Inflammatory macrophage (primary cell): ENCODE measurements around the gene SLC10A3.

Experiments used
- DNase-seq, 2 donors: peaks; one replicate each; pipeline ENCODE4 v3.0.0-alpha.2; 2020 to 2022

Gene SLC10A3

DNA sequence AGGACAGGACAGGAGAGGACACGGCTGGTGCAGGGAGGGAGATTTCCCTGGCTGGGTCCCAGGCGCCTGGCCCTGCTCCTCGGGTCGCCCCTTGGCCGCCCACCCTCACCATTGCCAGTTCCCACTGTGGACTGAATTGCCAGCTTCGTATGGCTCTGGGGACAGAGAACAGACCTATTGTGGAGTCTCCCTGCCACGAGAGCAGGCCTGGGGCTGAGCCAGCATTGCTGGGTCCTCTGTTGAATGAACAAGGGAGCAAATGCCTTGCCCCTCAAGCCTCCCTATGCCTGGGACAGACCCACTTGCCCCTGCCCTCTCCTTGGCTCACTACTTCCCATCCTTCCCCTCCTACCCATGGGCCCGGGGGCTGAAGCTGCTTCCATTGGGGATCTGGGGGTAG lies 28.0 kb downstream of the SLC10A3 start:
- DNase-seq: no peak

DNA sequence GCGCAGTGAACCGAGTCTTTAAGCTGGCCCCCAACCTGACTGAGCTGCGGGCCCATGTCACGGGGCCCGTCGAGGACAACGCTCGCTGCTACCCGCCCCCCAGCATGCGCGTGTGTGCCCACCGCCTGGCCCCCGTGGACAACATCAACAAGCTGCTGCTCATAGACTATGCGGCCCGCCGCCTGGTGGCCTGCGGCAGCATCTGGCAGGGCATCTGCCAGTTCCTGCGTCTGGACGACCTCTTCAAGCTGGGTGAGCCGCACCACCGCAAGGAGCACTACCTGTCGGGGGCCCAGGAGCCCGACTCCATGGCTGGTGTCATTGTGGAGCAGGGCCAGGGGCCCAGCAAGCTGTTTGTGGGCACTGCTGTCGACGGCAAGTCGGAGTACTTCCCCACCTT lies 30.1 kb downstream of the SLC10A3 start:
- DNase-seq: no peak

DNA sequence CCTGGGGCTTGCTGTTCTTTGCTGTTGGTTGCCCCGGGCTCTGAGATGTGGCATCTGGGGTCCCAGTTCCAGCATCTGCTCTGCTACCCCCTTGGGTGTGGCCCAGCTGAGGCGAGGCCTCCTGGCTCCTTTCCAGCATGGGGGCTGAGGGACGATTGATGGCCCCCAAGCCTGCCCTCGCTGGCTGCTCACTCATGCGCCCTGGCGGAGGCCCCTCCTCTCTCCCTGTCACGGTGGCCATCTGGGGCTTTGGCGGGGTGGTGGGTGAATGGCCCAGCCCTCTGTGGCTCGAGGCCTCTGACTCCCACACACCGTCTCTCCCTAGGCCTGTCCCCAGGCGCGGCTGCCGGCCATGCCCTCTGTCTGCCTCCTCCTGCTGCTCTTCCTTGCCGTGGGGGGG lies 30.6 kb downstream of the SLC10A3 start:
- DNase-seq: no peak

DNA sequence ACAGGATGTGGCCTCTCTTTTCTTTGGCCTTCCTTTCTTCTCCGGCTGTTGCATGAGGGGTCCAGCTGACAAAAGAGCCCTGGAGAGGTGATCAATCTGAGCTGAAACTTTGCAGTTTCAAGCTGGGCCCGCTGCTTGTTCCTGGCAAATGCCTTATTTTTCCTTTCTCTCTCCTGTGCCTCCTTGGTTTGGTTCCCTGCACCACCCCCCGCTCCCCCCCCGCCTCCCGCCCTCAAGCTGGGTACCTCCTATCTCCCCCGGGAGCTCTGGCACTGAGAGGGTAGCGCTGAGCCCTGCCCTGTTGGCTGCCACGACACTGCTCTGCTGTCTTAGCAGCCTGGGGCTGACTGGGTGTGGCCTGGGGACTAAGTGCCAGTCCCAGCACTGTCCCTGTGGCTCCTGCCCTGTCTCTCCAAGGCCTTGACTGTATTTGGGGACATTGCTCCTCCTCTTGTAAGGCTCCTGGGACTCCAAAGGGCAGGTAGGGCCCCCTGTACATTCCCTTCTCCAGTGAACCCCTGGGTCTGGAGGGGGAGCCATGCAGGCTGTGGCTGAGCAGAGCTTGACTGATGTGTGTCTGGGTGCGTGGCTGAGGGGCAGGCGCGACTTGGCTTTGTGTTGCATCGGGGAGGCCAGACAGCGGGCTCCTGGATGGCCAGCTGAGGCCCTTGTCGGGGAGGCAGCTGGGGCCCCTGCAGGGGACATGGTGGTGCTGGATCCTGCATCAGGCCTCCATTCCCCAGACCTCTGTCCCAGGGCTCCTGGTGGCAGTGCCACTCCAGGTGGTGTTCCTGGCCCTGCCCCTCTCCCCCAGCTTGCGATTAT lies 31.3 kb downstream of the SLC10A3 start:
- DNase-seq: peak; percentile 7 to 14

DNA sequence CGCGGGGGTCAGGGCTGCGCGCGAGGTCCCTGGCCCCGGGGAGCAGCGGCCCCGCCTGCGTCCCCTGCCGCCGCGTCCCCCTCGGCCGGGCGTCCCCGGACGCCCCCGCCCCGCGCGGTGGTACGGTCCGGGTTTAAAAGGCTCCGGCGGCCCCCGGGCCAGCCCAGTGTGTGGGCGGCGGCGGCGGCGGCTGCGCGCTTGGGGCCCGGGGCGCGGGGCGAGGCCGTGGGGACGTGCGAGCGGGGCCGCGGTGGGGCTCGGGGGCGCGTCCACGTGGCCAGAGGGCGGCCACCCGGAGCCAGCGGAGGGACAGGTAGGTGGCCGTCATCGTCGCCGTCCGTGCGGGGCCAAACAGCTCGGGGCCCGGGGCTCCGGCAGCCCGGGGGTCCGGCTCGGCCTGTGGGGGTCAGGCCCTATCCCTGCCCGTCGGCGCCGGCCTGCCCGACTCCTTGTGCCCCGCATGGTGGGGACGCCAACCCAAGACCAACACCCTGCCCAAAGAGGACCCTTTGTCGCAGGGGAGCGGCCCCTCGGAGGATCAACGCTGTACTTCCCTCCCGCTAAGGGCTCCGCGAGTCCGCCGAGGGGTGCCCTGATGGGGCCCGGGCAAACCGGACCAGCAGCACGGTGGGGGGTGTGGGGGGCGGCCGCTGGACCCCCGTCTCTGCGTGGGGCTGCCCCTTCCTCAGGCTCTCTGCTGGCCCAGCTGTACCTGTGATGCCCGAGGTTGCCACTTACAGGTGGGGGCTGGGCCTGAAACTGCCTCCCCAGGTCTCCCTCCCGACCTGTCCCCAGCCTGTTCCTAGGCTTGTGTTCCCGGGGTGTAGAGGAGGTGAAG lies 32.1 kb downstream of the SLC10A3 start, which contains the start of gene PLXNA3:
PLXNA3 (plus strand) TSS at position 166 of the 838 bp plus-strand sequence. CDS start 1,903 bp downstream, outside the sequence.
- DNase-seq: peak; percentile 29 to 36

DNA sequence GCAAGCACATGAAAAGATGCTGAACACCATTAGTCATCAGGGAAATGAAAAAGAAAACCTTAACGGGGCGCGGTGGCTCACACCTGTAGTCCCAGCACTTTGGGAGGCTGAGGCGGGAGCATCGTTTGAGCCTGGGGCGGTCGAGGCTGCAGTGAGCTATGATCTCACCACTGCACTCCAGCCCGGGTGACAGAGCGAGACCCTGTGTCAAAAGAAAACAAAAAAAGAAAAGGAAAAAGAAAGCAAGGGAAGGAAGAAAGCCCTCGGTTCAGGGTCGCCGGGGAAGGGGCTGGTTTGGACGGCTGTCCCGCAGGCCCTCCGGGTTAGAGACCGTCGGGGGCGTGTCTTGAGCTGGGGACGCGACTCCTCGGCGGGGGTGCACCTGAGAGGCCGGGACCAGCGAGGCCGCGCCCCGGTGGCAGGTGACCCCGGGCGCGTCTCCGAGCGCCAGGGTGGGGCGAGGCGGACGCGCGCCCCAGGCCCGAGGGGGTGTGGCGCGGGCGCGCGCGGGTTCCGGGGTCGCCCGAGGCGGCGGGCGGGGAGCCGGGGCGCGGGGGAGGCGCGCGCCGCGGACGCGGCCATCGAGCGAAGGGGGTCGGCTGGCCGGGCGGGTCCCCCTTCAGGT lies 32.8 kb downstream of the SLC10A3 start:
- DNase-seq: peak in 1 of 2 donors; percentile 34

DNA sequence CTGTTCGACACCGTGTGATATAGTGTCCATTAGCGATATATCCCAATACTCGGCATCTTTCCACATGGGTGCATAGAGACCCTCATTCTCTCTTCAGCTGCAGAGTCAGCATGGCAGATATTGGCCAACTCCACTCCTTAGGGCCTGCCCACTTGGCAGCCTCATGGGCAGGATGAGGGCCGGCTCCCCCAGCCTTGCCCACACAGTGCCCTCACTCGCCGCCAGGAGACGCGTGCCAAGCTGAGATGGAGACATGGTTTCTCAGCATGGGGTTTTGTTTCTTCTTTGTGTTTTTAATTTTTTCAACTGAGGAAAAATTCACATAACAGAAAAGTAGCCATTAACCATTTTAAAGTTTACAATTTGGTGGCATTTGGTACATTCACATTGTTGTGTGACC lies 37.6 kb downstream of the SLC10A3 start:
- DNase-seq: no peak

DNA sequence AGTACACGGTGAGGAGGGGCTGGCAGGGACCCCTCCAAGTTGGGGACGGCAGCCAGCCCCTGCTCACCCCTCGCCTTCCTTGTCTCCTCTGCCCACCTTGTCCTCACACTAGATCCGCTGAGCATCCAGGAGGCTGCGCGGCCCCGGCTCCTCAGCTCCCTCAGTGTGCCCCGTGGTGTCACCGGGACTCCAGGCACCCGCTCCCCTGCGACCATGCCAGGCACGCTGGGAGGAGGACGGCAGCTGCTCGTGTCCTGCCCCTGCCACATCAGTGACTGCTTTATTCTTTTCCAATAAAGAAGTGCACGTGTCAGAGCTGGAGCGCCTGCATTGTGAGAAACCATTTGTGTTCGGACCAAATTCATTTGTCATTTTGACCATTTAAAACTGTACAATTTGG lies 40.1 kb downstream of the SLC10A3 start:
- no peak for DNase-seq

DNA sequence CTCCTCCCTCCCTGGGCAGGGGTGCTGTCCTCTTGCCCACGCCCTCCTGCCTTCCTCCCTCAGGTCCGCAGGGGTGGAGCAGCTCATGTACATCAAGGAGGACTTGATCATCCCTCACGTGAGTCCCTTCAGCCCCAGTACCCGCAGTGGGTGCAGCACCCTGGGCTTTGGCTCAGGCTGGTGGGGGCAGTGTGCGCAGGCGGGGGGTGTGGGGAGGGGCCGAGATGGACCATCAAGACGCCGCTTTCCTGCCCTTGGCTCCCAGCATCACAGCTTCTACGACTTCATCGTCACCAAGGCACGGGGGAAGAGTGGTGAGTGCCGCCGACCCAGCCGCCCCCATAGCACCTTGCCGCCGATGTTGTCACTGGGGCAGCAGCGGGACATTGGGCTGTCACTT lies 40.8 kb downstream of the SLC10A3 start:
- no peak for DNase-seq

DNA sequence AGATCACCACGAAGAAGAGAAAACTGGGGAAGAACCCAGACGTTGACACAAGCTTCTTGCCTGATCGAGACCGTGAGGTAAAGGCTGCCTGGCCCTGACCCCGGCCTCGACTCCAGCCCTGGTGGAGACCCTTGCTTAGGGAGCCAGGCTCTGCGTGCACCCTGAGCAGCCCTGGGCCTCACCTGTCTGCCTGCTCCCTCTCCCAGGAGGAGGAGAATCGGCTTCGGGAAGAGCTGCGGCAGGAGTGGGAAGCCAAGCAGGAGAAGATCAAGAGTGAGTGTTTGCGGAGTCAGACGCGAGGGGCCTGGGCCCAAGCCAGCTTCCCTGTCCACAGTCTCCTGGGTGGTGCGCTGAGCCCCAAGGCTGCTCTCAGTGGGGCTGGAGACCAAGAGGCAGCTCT lies 41.9 kb downstream of the SLC10A3 start:
- no peak for DNase-seq

DNA sequence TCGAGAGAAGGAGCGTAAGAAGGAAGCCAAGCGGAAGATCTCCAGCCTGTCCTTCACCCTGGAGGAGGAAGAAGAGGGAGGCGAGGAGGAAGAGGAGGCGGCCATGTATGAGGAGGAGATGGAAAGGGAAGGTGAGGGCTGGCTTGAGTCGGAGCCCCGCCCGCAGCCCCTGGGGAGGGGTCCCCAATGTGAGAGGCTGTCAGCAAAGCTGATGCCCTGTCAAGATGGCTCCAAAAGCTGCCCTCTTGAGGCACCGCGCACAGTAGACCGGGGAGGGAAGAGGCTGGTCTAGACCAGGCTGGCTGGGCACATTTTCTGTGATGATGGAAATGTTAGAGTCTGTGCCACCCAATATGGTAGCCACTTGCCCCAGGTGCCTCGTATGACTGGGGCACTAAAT lies 44.0 kb downstream of the SLC10A3 start:
- no peak for DNase-seq

DNA sequence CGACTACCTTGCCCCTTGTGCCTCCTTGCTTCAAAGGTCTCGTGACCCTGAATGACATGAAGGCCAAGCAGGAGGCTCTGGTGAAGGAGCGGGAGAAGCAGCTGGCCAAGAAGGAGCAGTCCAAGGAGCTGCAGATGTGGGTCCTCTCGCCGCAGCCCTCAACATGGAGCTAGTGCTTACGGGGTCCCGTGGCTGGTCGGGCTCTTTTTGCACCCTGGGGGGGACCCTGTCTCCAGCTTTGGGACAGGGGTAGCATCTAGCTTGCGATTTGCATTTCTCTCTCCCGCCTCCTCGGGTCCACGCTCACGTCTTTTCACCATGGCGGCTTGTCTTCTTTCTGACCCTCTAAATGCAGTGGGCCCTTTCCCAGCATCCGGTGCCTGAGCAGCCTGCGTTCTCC lies 44.7 kb downstream of the SLC10A3 start:
- DNase-seq: no peak

DNA sequence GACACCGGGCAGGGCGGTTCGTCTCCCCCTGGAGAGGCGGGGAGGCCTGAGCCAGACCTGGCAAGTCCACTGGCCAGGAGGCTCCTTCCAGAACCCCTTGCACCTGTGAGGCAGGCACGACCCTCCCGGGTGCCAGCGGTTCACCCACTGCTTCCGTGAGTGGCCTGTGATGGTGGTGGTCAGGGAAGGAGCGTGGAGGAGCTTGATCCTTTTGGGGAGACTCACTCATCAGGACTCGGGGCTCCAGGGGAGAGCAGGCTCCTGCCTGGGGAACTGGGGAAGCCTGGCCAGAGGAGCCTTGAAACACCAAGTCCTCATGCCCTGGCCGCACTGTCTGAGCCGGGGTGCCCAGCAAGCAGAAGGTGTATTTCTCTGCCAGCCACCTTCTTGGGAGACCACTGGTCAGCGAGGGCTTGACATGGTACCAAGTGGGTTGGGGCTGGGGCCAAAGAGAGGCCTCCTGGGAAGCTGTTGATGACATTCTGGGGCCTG lies 45.6 kb downstream of the SLC10A3 start:
- no peak for DNase-seq

DNA sequence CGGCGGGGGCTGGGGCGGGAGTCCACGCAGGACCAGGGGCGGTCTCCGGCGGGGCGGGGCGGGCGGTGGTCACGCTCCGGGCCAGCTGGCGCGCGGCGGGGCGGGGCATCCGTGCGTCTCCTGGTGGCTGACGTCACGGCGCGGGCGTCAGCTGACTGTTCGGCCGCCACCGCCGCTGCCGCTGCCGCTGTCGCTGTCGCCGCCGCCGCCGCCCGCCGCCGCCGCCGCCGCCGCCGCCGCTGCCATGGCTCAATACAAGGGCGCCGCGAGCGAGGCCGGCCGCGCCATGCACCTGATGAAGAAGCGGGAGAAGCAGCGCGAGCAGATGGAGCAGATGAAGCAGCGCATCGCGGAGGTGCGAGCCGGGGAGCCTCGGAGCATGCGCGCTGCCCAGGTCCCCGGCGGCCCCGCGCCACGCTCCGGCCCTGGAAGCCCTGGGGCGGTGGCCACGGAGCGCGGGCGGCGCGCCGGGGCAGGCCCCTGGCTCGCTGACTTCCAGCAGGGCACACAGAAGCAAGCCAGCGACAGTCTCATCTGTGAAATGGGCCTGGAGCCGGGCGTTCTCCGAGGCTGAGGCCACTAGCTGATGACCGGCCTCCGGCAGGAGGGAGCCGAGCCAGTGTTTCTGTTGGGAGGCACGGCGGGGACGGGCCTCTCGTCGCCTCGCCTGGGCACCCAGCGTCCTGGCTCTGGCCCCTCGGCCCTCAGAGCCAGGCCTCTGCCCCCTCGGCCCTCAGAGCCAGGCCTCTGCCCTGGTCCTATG lies 46.3 kb downstream of the SLC10A3 start, which contains the start of gene FAM50A:
FAM50A (plus strand) TSS at position 150 of the 763 bp plus-strand sequence; CDS start at position 245, 95 bp downstream.
- DNase-seq: peak; percentile 55 to 80

DNA sequence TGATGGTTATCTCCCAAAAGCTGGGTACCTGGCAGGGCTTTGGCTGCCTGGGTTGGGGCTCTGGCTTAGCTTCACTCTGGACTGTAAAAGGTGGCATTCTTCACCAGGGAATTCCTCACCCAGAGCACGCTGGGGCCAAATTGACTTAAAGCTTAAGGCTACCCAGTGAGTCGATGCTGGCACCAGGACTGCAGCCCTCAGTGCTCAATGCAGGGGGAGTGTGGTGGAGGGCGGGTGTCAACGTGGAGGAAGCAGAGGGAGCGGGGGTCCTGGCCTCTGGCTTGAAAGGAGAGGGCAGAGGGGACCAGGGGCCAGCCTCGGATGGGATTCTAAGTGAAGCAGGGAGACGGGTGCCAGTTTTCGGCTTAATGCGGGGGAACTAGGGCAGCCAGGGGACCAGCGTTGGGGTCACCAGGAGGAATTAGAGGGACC lies 46.9 kb downstream of the SLC10A3 start:
- DNase-seq: no peak

DNA sequence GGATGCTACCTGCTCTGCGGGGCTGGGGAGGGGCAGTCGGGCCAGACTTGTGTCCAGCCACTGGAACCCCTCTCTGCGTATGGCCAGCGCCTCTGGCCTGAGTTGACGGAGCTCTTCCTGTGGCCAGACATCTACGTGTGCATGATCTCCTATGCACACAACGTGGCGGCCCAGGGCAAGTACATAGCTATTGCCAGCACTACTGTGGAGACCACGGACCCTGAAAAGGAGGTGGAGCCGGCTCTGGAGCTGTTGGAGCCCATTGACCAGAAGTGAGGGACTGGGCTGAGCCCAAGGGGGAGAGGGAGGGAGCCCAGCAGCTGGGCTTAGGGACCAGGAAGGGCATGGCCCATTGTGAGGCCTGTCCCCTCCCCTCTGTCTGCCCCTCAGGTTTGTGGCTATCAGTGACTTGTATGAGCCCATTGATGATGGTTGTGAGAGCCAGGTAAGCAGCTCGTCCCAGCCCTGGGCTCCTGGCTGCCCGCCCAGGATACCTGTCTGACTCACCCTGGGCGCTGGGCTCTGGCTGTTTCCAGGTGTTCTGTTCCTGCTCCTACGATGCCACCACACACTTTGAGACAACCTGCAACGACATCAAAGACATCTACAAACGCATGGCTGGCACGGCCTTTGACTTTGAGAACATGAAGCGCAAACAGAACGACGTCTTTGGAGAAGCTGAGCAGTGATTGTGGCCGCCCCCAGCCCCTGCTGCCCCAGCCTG lies 48.3 kb downstream of the SLC10A3 start:
- no peak for DNase-seq

DNA sequence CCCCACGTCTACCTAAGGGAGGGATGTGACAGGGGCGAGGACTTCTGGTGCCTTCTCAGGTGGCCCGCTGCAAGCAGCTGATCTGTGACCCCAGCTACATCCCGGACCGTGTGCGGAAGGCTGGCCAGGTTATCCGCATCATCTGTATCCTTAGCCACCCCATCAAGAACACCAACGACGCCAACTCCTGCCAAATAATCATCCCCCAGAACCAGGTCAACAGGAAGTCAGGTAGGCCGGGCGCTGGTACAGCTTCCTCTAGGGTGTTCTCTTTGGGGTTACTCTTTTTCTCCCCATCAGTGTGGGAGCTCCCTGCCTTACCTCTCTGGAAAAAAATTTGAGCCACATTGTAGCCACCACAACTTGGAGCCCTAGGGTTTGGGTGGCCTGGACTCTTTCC lies 48.9 kb downstream of the SLC10A3 start:
- DNase-seq: no peak

DNA sequence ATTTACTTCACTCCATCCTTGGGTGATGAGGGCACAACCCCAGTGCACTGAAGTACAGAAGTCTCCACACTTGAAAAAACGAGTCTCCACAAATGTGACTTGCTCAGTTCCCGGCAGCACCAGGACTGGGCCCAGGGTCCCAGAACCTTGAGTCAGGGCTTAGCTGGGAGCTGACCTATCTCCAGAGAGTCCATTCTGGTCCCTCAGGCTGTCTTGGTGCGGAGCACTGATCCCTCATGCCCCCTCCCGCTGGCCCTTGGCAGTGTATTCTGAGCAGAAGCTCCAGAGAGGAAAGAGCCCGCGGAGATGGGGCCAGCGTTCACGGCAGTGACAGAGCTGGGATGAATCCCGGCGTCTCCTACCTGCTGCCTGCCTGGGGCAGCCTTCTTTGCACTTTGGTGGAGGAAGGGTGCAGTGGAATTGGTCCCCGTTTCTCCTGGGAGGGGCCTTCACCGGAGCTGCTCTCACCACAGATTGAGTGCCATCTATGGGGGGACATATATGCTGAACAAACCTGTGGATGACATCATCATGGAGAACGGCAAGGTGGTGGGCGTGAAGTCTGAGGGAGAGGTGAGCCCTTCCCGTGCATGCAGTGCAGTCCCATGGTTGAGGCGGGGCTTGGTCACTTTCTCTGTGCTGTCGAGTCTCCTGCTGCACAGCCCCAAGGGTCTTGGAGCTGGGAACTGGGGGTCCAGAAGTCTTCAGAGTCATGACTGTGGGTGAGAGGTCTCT lies 49.6 kb downstream of the SLC10A3 start:
- no peak for DNase-seq

DNA sequence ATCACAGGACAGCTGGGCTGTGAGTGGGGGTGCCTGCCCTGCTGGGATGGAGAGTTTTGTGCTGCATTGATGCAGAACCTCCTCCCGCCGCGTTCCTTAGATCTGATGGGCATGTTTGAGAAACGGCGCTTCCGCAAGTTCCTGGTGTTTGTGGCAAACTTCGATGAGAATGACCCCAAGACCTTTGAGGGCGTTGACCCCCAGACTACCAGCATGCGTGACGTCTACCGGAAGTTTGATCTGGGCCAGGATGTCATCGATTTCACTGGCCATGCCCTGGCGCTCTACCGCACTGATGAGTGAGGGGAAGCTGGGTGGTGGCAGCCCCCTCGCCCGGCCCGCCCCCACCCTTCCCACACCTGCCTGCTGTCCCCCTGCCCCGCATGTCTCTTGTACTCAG lies 50.6 kb downstream of the SLC10A3 start:
- DNase-seq: no peak
